Nasal cavity respiratory epithelium epithelial cell of viscerocranial mucosa (primary cell): ENCODE measurements around the gene RTN4RL2. TPM values are rescaled to one million over a fixed set of nuclear protein-coding genes. Genes with fewer than 3 reads are reported as not detected.

Source experiments
- total RNA-seq: library from RNA; depleted of rRNA; stranded (reverse); fragments of >200 nt; gene quantifications from 2 replicates; pipeline ENCODE4 v1.2.3, GENCODE V29; 2014

RTN4RL2 gene
- under 0.01 TPM in 1 of 2 replicates, not detected in the other for total RNA-seq

DNA sequence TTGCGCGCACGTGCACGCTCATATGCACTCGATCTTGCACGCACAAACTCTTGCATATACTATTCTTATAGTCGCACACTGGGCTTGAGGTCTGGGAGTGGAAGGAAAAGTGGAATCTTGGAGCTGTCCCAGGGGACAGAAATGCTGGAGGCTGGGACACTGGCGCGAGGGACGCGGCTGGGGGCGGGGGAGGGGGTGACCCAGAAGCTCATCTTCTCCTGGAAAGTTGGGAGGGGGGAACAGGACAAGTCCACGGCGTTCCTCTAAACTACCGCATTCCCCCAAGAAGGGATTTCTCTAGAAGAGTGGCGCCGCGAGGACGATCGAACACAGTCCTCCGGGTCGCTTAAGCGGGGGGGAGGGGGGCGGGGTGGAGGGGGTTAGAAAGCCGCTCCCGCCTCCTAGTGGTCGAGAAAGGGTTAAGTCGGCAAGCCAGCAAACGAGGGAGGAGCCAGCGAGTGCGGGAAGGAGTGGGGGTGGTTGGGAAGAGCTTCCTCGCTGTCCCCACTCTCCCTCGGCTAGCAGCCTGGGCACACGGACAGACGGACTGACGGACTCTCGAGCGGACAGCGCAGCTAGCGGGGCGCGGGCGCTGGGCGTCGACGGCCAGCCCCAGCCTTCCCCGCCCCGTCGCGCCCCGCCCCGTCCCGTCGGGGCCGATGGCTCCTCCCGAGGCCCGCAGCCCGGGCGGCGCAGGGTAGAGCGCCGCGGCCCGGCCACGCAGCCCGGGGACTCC is at the start of gene RTN4RL2:
Gene RTN4RL2, plus strand, starts transcription at position 507 of the 736 bp plus-strand sequence. CDS start 338 bp downstream, outside the sequence.

DNA sequence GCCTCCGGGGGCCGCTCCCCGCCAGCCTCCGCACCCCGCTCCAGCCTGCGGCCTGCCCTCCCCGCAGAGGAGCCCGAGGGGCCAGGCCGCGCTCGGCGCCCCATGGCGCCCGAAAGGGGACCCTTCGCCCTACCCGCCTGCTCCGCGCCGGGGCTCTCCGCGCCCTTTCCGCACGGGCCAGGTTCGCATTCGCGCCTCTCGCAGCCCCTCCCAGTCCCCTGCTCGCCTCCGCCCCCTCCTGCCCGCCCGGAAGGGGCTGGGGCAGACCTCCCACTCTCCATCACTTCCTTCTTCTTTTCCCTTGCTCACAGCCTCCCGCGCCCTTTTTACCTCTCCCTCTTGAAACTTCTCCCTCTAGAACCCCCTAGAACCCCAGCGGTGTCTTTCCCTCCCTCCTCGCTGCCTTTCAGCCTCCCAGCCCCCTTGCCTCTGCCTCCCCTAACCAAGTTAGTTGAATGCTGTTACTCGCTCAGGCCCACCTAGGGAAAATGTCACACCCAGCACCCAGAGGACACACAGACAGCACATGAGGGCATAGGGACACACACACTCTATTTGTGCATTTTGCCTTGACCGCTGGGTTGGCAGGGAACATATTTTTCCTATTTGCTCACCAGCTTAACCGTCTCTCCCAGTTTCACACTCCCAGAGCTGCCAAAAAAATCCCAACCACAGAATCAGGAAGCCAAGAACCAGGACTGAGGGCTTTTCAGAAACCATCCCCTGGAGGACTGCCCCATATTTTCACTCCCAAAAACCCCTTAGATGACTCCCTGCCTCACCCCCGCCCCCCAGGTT is 33.2 kb upstream of the RTN4RL2 start, which contains the start of gene SLC43A3:
Gene SLC43A3, minus strand, starts transcription at position 193 of the 798 bp plus-strand sequence. CDS start 949 bp downstream, outside the sequence.

GRCh38 chr11:57515332-57516060 is 55.2 kb downstream of the RTN4RL2 start, which contains the start of gene SLC43A1:
TSS of gene SLC43A1 (minus strand) at chr11:57515702. CDS start at chr11:57514111, 1,591 bp downstream.

Other genes with a start within 250 kb of the RTN4RL2 start
- gene APLNR, start 223.3 kb upstream of the RTN4RL2 start, total RNA-seq = not detected in 2 replicates
- 110 and 231 TPM in 2 replicates for gene TNKS1BP1, start 135.6 kb upstream of the RTN4RL2 start, total RNA-seq
- gene SSRP1, start 124.6 kb upstream of the RTN4RL2 start, total RNA-seq = 105 and 126 TPM in 2 replicates
- gene P2RX3, start 122.2 kb upstream of the RTN4RL2 start, total RNA-seq = not detected in 2 replicates
- gene PRG3, start 79.4 kb upstream of the RTN4RL2 start, total RNA-seq = not detected in 2 replicates
- gene PRG2, start 69.9 kb upstream of the RTN4RL2 start, total RNA-seq = not detected in 2 replicates
- gene SLC43A3, start 33.4 kb upstream of the RTN4RL2 start, total RNA-seq = 15.6 and 21.9 TPM in 2 replicates
- 2.0 and 2.1 TPM in 2 replicates for gene SLC43A1, start 55.2 kb downstream of the RTN4RL2 start, total RNA-seq
- gene TIMM10, start 70.2 kb downstream of the RTN4RL2 start, total RNA-seq = 32.3 and 69.0 TPM in 2 replicates
- not detected in 2 replicates for gene SMTNL1, start 77.1 kb downstream of the RTN4RL2 start, total RNA-seq
- 10.3 and 48.4 TPM in 2 replicates for gene UBE2L6, start 107.1 kb downstream of the RTN4RL2 start, total RNA-seq
- gene SERPING1, start 137.2 kb downstream of the RTN4RL2 start, total RNA-seq = 0.68 and 10.0 TPM in 2 replicates
- gene YPEL4, start 189.4 kb downstream of the RTN4RL2 start, total RNA-seq = under 0.01 and 0.07 TPM in 2 replicates
- 22.4 and 24.9 TPM in 2 replicates for gene CLP1, start 197.2 kb downstream of the RTN4RL2 start, total RNA-seq
- 45.5 and 79.9 TPM in 2 replicates for gene ZDHHC5, start 207.6 kb downstream of the RTN4RL2 start, total RNA-seq